HG03558 (cell line): ENCODE measurements around the gene MEX3C.

Source experiments
- ATAC-seq: cut with Tn5 transposase; IDR thresholded peaks from one replicate; pipeline ENCODE4 v1.9.1; 2021; ENCODE audit warnings: moderate number of reproducible peaks; ENCODE audit not compliant: unreplicated experiment; ENCODE audit errors: extremely low read depth

MEX3C gene

GRCh38 chr18:51160646-51161045 is 36.8 kb downstream of the MEX3C start:
- no peak for ATAC-seq

GRCh38 chr18:51157215-51157614 is 40.3 kb downstream of the MEX3C start:
- ATAC-seq = no peak

- no peak for ATAC-seq
Observed at GRCh38 chr18:51154431-51155063, 42.9 kb downstream of the MEX3C start.

- peak; percentile 59 for ATAC-seq
Observed at GRCh38 chr18:51153659-51154371, 43.7 kb downstream of the MEX3C start.

- no peak for ATAC-seq
Observed at GRCh38 chr18:51151568-51152511, 45.6 kb downstream of the MEX3C start.

GRCh38 chr18:51151185-51151567 is 46.3 kb downstream of the MEX3C start:
- no peak for ATAC-seq

GRCh38 chr18:51150113-51150700 is 47.3 kb downstream of the MEX3C start:
- no peak for ATAC-seq

GRCh38 chr18:51149670-51150069 is 47.8 kb downstream of the MEX3C start:
- no peak for ATAC-seq

- ATAC-seq = no peak
Observed at GRCh38 chr18:51146909-51147308, 50.6 kb downstream of the MEX3C start.

- ATAC-seq = no peak
Observed at GRCh38 chr18:51138936-51139335, 58.5 kb downstream of the MEX3C start.

- ATAC-seq = no peak
Observed at GRCh38 chr18:51137891-51138290, 59.6 kb downstream of the MEX3C start.

- no peak for ATAC-seq
Observed at GRCh38 chr18:51137026-51137729, 60.3 kb downstream of the MEX3C start.

GRCh38 chr18:51135795-51136194 is 61.7 kb downstream of the MEX3C start:
- no peak for ATAC-seq

- no peak for ATAC-seq
Observed at GRCh38 chr18:51135364-51135763, 62.1 kb downstream of the MEX3C start.

- ATAC-seq = no peak
Observed at GRCh38 chr18:51134721-51135120, 62.8 kb downstream of the MEX3C start.

- ATAC-seq = no peak
Observed at GRCh38 chr18:51133580-51134160, 63.8 kb downstream of the MEX3C start.

GRCh38 chr18:51132256-51132935 is 65.1 kb downstream of the MEX3C start:
- no peak for ATAC-seq

- no peak for ATAC-seq
Observed at GRCh38 chr18:51128533-51128932, 68.9 kb downstream of the MEX3C start.

- no peak for ATAC-seq
Observed at GRCh38 chr18:51127664-51128063, 69.8 kb downstream of the MEX3C start.
